ENCODE measurements around the gene GPC3. TPM values are rescaled to one million over a fixed set of nuclear protein-coding genes. Genes with fewer than 3 reads are reported as not detected.

Gene GPC3
- total RNA-seq, 1 experiment from 2014 or later: 32.4 TPM

GRCh38 chrX:133939655-133940302 lies 45.6 kb downstream of the GPC3 start:
- Mint-ChIP-seq H3K9me3 (no peaks in the 10 kb centered on the region), H3K27me3 (ENCODE audit: low read depth) (no peaks in the 10 kb centered on the region), H3K4me3 (no peak overlapping the region), H3K36me3 (no peaks in the 10 kb centered on the region), H3K4me1 (0 out of 2 replicates have a peak, but pooled peaks cover 7% of the 10 kb centered on the region), H3K27ac (no peak overlapping the region)
- DNase-seq (ENCODE audit: low spot score) (no peak), ATAC-seq (no peak)
- ChIA-PET POLR2A (no interaction called here), CTCF (no interaction called here)
- no peak for TF ChIP-seq ARID4B (CRISPR knock-in tag; IDR thresholded peaks at IDR 0.05; ENCODE audit: borderline replicate concordance)
- TF ChIP-seq E2F5 (CRISPR knock-in tag; IDR thresholded peaks at IDR 0.05): no peak
- TF ChIP-seq ZNF532 (CRISPR knock-in tag; IDR thresholded peaks at IDR 0.05; ENCODE audit: borderline replicate concordance): no peak
- no peak for TF ChIP-seq ZBTB43 (CRISPR knock-in tag; IDR thresholded peaks at IDR 0.05)
- TF ChIP-seq SOX15 (CRISPR knock-in tag; IDR thresholded peaks at IDR 0.05): no peak
- TF ChIP-seq SMAD3 (CRISPR knock-in tag; IDR thresholded peaks at IDR 0.05; ENCODE audit: borderline replicate concordance): no peak
- TF ChIP-seq MYBL2 (CRISPR knock-in tag; IDR thresholded peaks at IDR 0.05): no peak
- TF ChIP-seq ATF2 (CRISPR knock-in tag; IDR thresholded peaks at IDR 0.05; ENCODE audit: borderline replicate concordance, low read depth): no peak
- TF ChIP-seq CREB1 (CRISPR knock-in tag; IDR thresholded peaks at IDR 0.05): no peak

GRCh38 chrX:133938530-133938929 lies 46.9 kb downstream of the GPC3 start:
- Mint-ChIP-seq H3K27ac (no peak overlapping the region), H3K36me3 (no peaks in the 10 kb centered on the region), H3K9me3 (no peaks in the 10 kb centered on the region), H3K4me3 (no peak overlapping the region), H3K4me1 (0 out of 2 replicates have a peak, but pooled peaks cover 8% of the 10 kb centered on the region), H3K27me3 (ENCODE audit: low read depth) (no peaks in the 10 kb centered on the region)
- no peak for DNase-seq (ENCODE audit: low spot score)
- no peak for ATAC-seq
- POLR2A ChIA-PET: no interaction called here
- CTCF ChIA-PET: interaction anchor here (1.0 kb wide), 1 partner anchor 82 kb away, joined by 3 read pairs; no protein-coding TSS in a partner anchor
- TF ChIP-seq ZMAT4 (CRISPR knock-in tag; IDR thresholded peaks at IDR 0.05): no peak
- TF ChIP-seq NFE2L1 (CRISPR knock-in tag; IDR thresholded peaks at IDR 0.05): no peak
- no peak for TF ChIP-seq ESRRA (CRISPR knock-in tag; IDR thresholded peaks at IDR 0.05; ENCODE audit: borderline replicate concordance)
- no peak for TF ChIP-seq NFATC4 (CRISPR knock-in tag; IDR thresholded peaks at IDR 0.05)
- TF ChIP-seq IRF2 (CRISPR knock-in tag; IDR thresholded peaks at IDR 0.05; ENCODE audit: borderline replicate concordance, low read depth): no peak
- TF ChIP-seq USF2 (CRISPR knock-in tag; IDR thresholded peaks at IDR 0.05): no peak
- no peak for TF ChIP-seq SMAD4 (CRISPR knock-in tag; IDR thresholded peaks at IDR 0.05)
- no peak for TF ChIP-seq ZNF138 (CRISPR knock-in tag; conservative IDR thresholded peaks at IDR 0.05)
- no peak for TF ChIP-seq IRF1 (CRISPR knock-in tag; IDR thresholded peaks at IDR 0.05)
